HCT116 (cell line): Measurements from ENCODE around the gene CIT.

ENCODE experiments used
- CEBPB ChIP-seq: IDR thresholded peaks from 2 replicates; pipeline ENCODE4 v1.6.1; 2012; ENCODE audit warnings: low read depth
- CTCF ChIP-seq, 3 experiments: fragments of 200-600 bp in 1 of 3; sonication (generic) in 1 of 3; IDR thresholded peaks in 2 of 3; conservative IDR thresholded peaks in 1 of 3; 2 replicates each; pipeline ENCODE4 v1.5.1; 2012 to 2017; ENCODE audit warnings: low read depth in 2 of 3, low read length in 2 of 3, antibody characterized with exemption in 1 of 3, borderline replicate concordance in 1 of 3, control low read depth in 1 of 3, mild to moderate bottlenecking in 1 of 3, mixed read lengths in 1 of 3, mixed run types in 1 of 3, moderate library complexity in 1 of 3; ENCODE audit not compliant: insufficient read depth in 1 of 3
- EZH2 ChIP-seq: fragments of 200-600 bp; sonication (generic); IDR thresholded peaks from 2 replicates; pipeline ENCODE4 v1.6.1; 2017; ENCODE audit warnings: antibody characterized with exemption, mixed run types
- EZH2phosphoT487 ChIP-seq: fragments of 200-600 bp; IDR thresholded peaks from 2 replicates; pipeline ENCODE4 v1.6.1; 2018; ENCODE audit warnings: antibody characterized with exemption, borderline replicate concordance
- JUND ChIP-seq: IDR thresholded peaks from 2 replicates; pipeline ENCODE4 v1.6.1; 2012
- POLR2A ChIP-seq: IDR thresholded peaks from 2 replicates; pipeline ENCODE4 v1.7.0; 2011; ENCODE audit warnings: borderline replicate concordance; ENCODE audit not compliant: insufficient read depth, insufficient read length; ENCODE audit errors: extremely low read depth
- POLR2AphosphoS5 ChIP-seq: IDR thresholded peaks from 2 replicates; pipeline ENCODE4 v1.6.1; 2011; ENCODE audit warnings: mild to moderate bottlenecking, low read depth, low read length, moderate library complexity
- REST ChIP-seq: IDR thresholded peaks from 2 replicates; pipeline ENCODE4 v1.6.1; 2012; ENCODE audit warnings: low read depth
- SP1 ChIP-seq: IDR thresholded peaks from 2 replicates; pipeline ENCODE4 v1.6.1; 2012; ENCODE audit warnings: low read depth
- SRF ChIP-seq: IDR thresholded peaks from 2 replicates; pipeline ENCODE4 v1.6.1; 2012; ENCODE audit warnings: low read depth
- ZFX ChIP-seq: fragments of 450-650 bp; IDR thresholded peaks from 2 replicates; pipeline ENCODE4 v1.6.1; 2017

- TF ChIP-seq EZH2, result no peak
- no peak for TF ChIP-seq CTCF (IDR thresholded peaks at IDR 0.05 in 2 of 3, conservative IDR thresholded peaks at IDR 0.05 in 1 of 3; ENCODE audit: borderline replicate concordance in 1 of 3, insufficient read depth in 1 of 3, low read depth in 2 of 3, low read length in 2 of 3)
- no peak for TF ChIP-seq ZFX
- no peak for TF ChIP-seq REST
- TF ChIP-seq SP1, result no peak
- no peak for TF ChIP-seq POLR2AphosphoS5
- TF ChIP-seq CEBPB, result no peak
- no peak for TF ChIP-seq SRF
- no peak for TF ChIP-seq JUND
- TF ChIP-seq POLR2A, result no peak
- no peak for TF ChIP-seq EZH2phosphoT487
These were observed 193.7 kb downstream of the CIT start for GRCh38 chr12:119683413-119683812.
